COLO829 (cell line): ENCODE results near the gene NR2F6.
A peak's percentile ranks its signal among the peaks of the same experiment; 100 is the strongest.

Experiments used
- DNase-seq: peaks from one replicate; pipeline ENCODE4 v3.0.0; 2012; ENCODE audit warnings: low spot score

NR2F6 gene

GRCh38 chr19:17237747-17238706, 7.7 kb downstream of the NR2F6 start:
- no peak for DNase-seq

- DNase-seq, result no peak
Observed at GRCh38 chr19:17236811-17237543, 8.7 kb downstream of the NR2F6 start.

GRCh38 chr19:17235971-17236777, 9.5 kb downstream of the NR2F6 start:
- no peak for DNase-seq

- DNase-seq, result no peak
Observed at GRCh38 chr19:17235300-17235970, 10.3 kb downstream of the NR2F6 start.

GRCh38 chr19:17234911-17235299, 10.8 kb downstream of the NR2F6 start:
- DNase-seq, result peak; percentile 59

- no peak for DNase-seq
Observed at GRCh38 chr19:17232258-17232657, 13.5 kb downstream of the NR2F6 start.

GRCh38 chr19:17229890-17230289, 15.8 kb downstream of the NR2F6 start:
- no peak for DNase-seq

- DNase-seq, result no peak
Observed at GRCh38 chr19:17227798-17228367, 17.8 kb downstream of the NR2F6 start.

GRCh38 chr19:17226002-17226933, 19.5 kb downstream of the NR2F6 start, which contains the start of gene OCEL1:
TSS of gene OCEL1 (plus strand) at chr19:17226226. CDS start at chr19:17226248, 22 bp downstream.
- DNase-seq, result peak; percentile 99

GRCh38 chr19:17225053-17225452, 20.7 kb downstream of the NR2F6 start:
- DNase-seq, result no peak

- peak; percentile 56 for DNase-seq
Observed at GRCh38 chr19:17220207-17220758, 25.4 kb downstream of the NR2F6 start.

GRCh38 chr19:17219286-17219685, 26.4 kb downstream of the NR2F6 start:
- DNase-seq, result no peak

GRCh38 chr19:17216058-17216670, 29.6 kb downstream of the NR2F6 start:
- DNase-seq, result no peak

- peak; percentile 84 for DNase-seq
Observed at GRCh38 chr19:17215127-17215971, 30.4 kb downstream of the NR2F6 start, which contains the start of gene USE1. TSS of gene USE1 (plus strand) at chr19:17215357. CDS start at chr19:17215406, 49 bp downstream.

- no peak for DNase-seq
Observed at GRCh38 chr19:17214508-17215126, 31.1 kb downstream of the NR2F6 start.

GRCh38 chr19:17213334-17213733, 32.4 kb downstream of the NR2F6 start:
- no peak for DNase-seq

- no peak for DNase-seq
Observed at GRCh38 chr19:17211547-17212446, 33.9 kb downstream of the NR2F6 start.
